Measurements from ENCODE around the gene DEPDC1.
A peak's percentile ranks its signal among the peaks of the same experiment; 100 is the strongest.
"Not testable (repeated sequence)": the region's sequence is repeated elsewhere in the genome, so short reads cannot be mapped to it uniquely, and the experiment has no call there.

DEPDC1 gene

GRCh38 chr1:68496680-68497357 is at the start of gene DEPDC1:
Gene DEPDC1 (minus strand): TSS chr1:68497082. CDS start chr1:68496999, 83 bp downstream.
- peak; percentile 28 to 45 (median 40) for DNase-seq

GRCh38 chr1:68544651-68545050 is 47.8 kb upstream of the DEPDC1 start:
- DNase-seq: no peak

GRCh38 chr1:68542586-68542985 is 45.7 kb upstream of the DEPDC1 start:
- no peak for DNase-seq

- no peak for DNase-seq
Measured at GRCh38 chr1:68538941-68539340, 42.1 kb upstream of the DEPDC1 start.

GRCh38 chr1:68528243-68528642 is 31.4 kb upstream of the DEPDC1 start:
- DNase-seq: no peak

- no peak for DNase-seq
Measured at GRCh38 chr1:68525781-68526180, 28.9 kb upstream of the DEPDC1 start.

GRCh38 chr1:68521286-68521685 is 24.4 kb upstream of the DEPDC1 start:
- DNase-seq: no peak

- no peak for DNase-seq
Measured at GRCh38 chr1:68516066-68516465, 19.2 kb upstream of the DEPDC1 start.

- no peak for DNase-seq
Measured at GRCh38 chr1:68511254-68511653, 14.4 kb upstream of the DEPDC1 start.

GRCh38 chr1:68506386-68506785 is 9.5 kb upstream of the DEPDC1 start:
- no peak for DNase-seq

GRCh38 chr1:68503085-68503484 is 6.2 kb upstream of the DEPDC1 start:
- no peak for DNase-seq

GRCh38 chr1:68497358-68497698 is 446 bp upstream of the DEPDC1 start:
- no peak for DNase-seq

GRCh38 chr1:68495968-68496679 is 758 bp downstream of the DEPDC1 start:
- no peak for DNase-seq

GRCh38 chr1:68495532-68495931 is 1.4 kb downstream of the DEPDC1 start:
- no peak for DNase-seq

GRCh38 chr1:68493193-68493592 is 3.7 kb downstream of the DEPDC1 start:
- DNase-seq: no peak

- not testable (repeated sequence) for DNase-seq
Measured at GRCh38 chr1:68492255-68492654, 4.6 kb downstream of the DEPDC1 start.

GRCh38 chr1:68490046-68490651 is 6.7 kb downstream of the DEPDC1 start:
- DNase-seq: no peak

GRCh38 chr1:68485431-68486022 is 11.4 kb downstream of the DEPDC1 start:
- DNase-seq: no peak

- DNase-seq: no peak
Measured at GRCh38 chr1:68484618-68485017, 12.3 kb downstream of the DEPDC1 start.

- no peak for DNase-seq
Measured at GRCh38 chr1:68481041-68481440, 15.8 kb downstream of the DEPDC1 start.

GRCh38 chr1:68479501-68479900 is 17.4 kb downstream of the DEPDC1 start:
- DNase-seq: no peak

- no peak for DNase-seq
Measured at GRCh38 chr1:68478662-68479061, 18.2 kb downstream of the DEPDC1 start.

- not testable (repeated sequence) for DNase-seq
Measured at GRCh38 chr1:68476626-68477025, 20.3 kb downstream of the DEPDC1 start.

GRCh38 chr1:68473060-68473459 is 23.8 kb downstream of the DEPDC1 start:
- no peak for DNase-seq

All from activated CD4-positive, CD25-positive, alpha-beta regulatory T cell (primary cell).